H1 (cell line): ENCODE results near the gene DNMT1. TPM values are rescaled to one million over a fixed set of nuclear protein-coding genes. Genes with fewer than 3 reads are reported as not detected.

ENCODE experiments used
- CTCF ChIA-PET: fragments of 300-600 bp; sonication (Branson Sonifier 250); formaldehyde crosslinking; loops from one replicate; lab custom pipeline; 2021; ENCODE audit not compliant: partially characterized antibody; lab: Charles Lee
- POLR2A ChIA-PET: fragments of 300-600 bp; sonication (Branson Sonifier 250); formaldehyde crosslinking; loops from one replicate; lab custom pipeline; 2021; ENCODE audit warnings: inconsistent platforms; ENCODE audit not compliant: partially characterized antibody; lab: Charles Lee
- DNase-seq, 2 experiments: peaks; one replicate each; pipeline versions ENCODE4 v3.0.0 to v3.0.0-alpha.2; 2010 to 2022; ENCODE audit warnings: low spot score in 2 of 2, low read depth in 1 of 2, mixed read lengths in 1 of 2
- FAIRE-seq: peaks from 2 replicates; lab custom pipeline; 2011; peaks lifted over from hg19 to GRCh38; lab: Jason Lieb, UNC
- H2AFZ ChIP-seq: 2 replicates; pipeline ENCODE4 v1.8.1; 2012; ENCODE audit warnings: low read length, inconsistent platforms
- H2AK5ac ChIP-seq: 2 replicates; pipeline ENCODE4 v1.6.1; 2013; ENCODE audit warnings: low read depth, low read length
- H2BK120ac ChIP-seq: replicated peaks from 2 replicates; pipeline ENCODE3; 2013; ENCODE audit warnings: low read depth, low read length, inconsistent platforms
- H2BK12ac ChIP-seq: 2 replicates; pipeline ENCODE4 v1.6.1; 2013; ENCODE audit warnings: low read depth, low read length
- H2BK15ac ChIP-seq: 2 replicates; pipeline ENCODE4 v1.6.1; 2013; ENCODE audit warnings: low read length
- H2BK20ac ChIP-seq: 2 replicates; pipeline ENCODE4 v1.6.1; 2013; ENCODE audit warnings: low read length
- H2BK5ac ChIP-seq: 2 replicates; pipeline ENCODE4 v1.6.1; 2013; ENCODE audit warnings: low read depth, low read length
- H3K14ac ChIP-seq: 2 replicates; pipeline ENCODE4 v1.6.1; 2013; ENCODE audit warnings: inconsistent platforms; ENCODE audit not compliant: insufficient read length
- H3K18ac ChIP-seq: 2 replicates; pipeline ENCODE4 v1.6.1; 2013; ENCODE audit warnings: low read length; ENCODE audit errors: extremely low read depth
- H3K23ac ChIP-seq: 2 replicates; pipeline ENCODE4 v1.6.1; 2013; ENCODE audit warnings: inconsistent platforms; ENCODE audit not compliant: insufficient read length
- H3K23me2 ChIP-seq: 2 replicates; pipeline ENCODE4 v1.6.1; 2013; ENCODE audit warnings: low read depth, low read length
- H3K27ac ChIP-seq: 2 replicates; pipeline ENCODE4 v1.6.1; 2011; ENCODE audit warnings: low read depth, low read length, inconsistent platforms
- H3K27me3 ChIP-seq, 4 experiments: replicated peaks in 1 of 4; 1 replicate in 1 of 4; 2 replicates in 3 of 4; pipeline versions ENCODE4 v1.6.1 to v1.8.1; 2011 to 2013; ENCODE audit warnings: low read length in 3 of 4, mild to moderate bottlenecking in 3 of 4, inconsistent platforms in 2 of 4, mixed read lengths in 2 of 4, moderate library complexity in 1 of 4; ENCODE audit not compliant: control insufficient read depth in 3 of 4, insufficient read depth in 3 of 4; ENCODE audit errors: extremely low read depth in 1 of 4
- H3K36me3 ChIP-seq, 4 experiments: 2 replicates each; pipeline versions ENCODE4 v1.6.1 to v1.8.1; 2011 to 2013; ENCODE audit warnings: mild to moderate bottlenecking in 4 of 4, low read length in 3 of 4, moderate library complexity in 2 of 4, control low read depth in 1 of 4, inconsistent platforms in 1 of 4; ENCODE audit not compliant: insufficient read depth in 4 of 4, control insufficient read depth in 2 of 4
- H3K4ac ChIP-seq: replicated peaks from 2 replicates; pipeline ENCODE3; 2013; ENCODE audit warnings: low read length, low read depth, mixed read lengths, inconsistent platforms; ENCODE audit not compliant: insufficient read length
- H3K4me1 ChIP-seq, 4 experiments: replicated peaks in 1 of 4; 1 replicate in 1 of 4; 2 replicates in 3 of 4; pipeline versions ENCODE4 v1.6.1 to v1.8.1; 2011 to 2013; ENCODE audit warnings: low read length in 3 of 4, inconsistent platforms in 2 of 4, mixed read lengths in 1 of 4; ENCODE audit not compliant: insufficient read depth in 4 of 4, control insufficient read depth in 3 of 4
- H3K4me2 ChIP-seq, 2 experiments: 2 replicates each; pipeline versions ENCODE4 v1.6.1 to v1.8.1; 2011 to 2013; ENCODE audit warnings: low read depth in 2 of 2, low read length in 2 of 2, control low read depth in 1 of 2, inconsistent platforms in 1 of 2, mild to moderate bottlenecking in 1 of 2; ENCODE audit not compliant: insufficient read depth in 1 of 2
- H3K4me3 ChIP-seq, 4 experiments: fragments of 200-600, 300-600 bp in 1 of 4; sonication (generic), shearing (Covaris generic), sonication (Bioruptor Twin) in 1 of 4; 2 replicates each; pipeline versions ENCODE4 v1.5.1 to v1.8.1; 2011 to 2016; ENCODE audit warnings: low read length in 4 of 4, low read depth in 3 of 4, control low read depth in 2 of 4, inconsistent platforms in 2 of 4, mild to moderate bottlenecking in 2 of 4, mixed read lengths in 1 of 4, moderate library complexity in 1 of 4; ENCODE audit not compliant: insufficient read depth in 2 of 4; ENCODE audit errors: extremely low read depth in 1 of 4
- H3K56ac ChIP-seq: replicated peaks from 2 replicates; pipeline ENCODE3; 2013; ENCODE audit warnings: low read depth, mild to moderate bottlenecking, mixed read lengths, low read length, inconsistent platforms; ENCODE audit not compliant: insufficient read length
- H3K79me1 ChIP-seq: 2 replicates; pipeline ENCODE4 v1.6.1; 2013; ENCODE audit warnings: low read depth, low read length, control low read depth
- H3K79me2 ChIP-seq, 2 experiments: 2 replicates each; pipeline versions ENCODE4 v1.6.1 to v1.8.1; 2012 to 2013; ENCODE audit warnings: low read length in 2 of 2, mild to moderate bottlenecking in 2 of 2, inconsistent platforms in 1 of 2; ENCODE audit not compliant: insufficient read depth in 2 of 2, control insufficient read depth in 1 of 2
- H3K9ac ChIP-seq, 4 experiments: replicated peaks in 1 of 4; 1 replicate in 1 of 4; 2 replicates in 3 of 4; pipeline versions ENCODE4 v1.6.1 to v1.8.1; 2011 to 2013; ENCODE audit warnings: low read depth in 3 of 4, low read length in 3 of 4, control low read depth in 2 of 4, mild to moderate bottlenecking in 2 of 4, moderate library complexity in 2 of 4, inconsistent platforms in 1 of 4; ENCODE audit errors: extremely low read depth in 1 of 4
- H3K9me3 ChIP-seq, 2 experiments: 2 replicates each; pipeline versions ENCODE4 v1.6.1 to v1.8.1; 2012 to 2013; ENCODE audit warnings: mild to moderate bottlenecking in 2 of 2, moderate library complexity in 2 of 2, control low read depth in 1 of 2, inconsistent platforms in 1 of 2, low read depth in 1 of 2, low read length in 1 of 2, mixed read lengths in 1 of 2; ENCODE audit not compliant: insufficient read depth in 2 of 2
- H4K20me1 ChIP-seq, 2 experiments: replicated peaks in 1 of 2; 2 replicates each; pipeline versions ENCODE3 to v1.8.1; 2011 to 2013; ENCODE audit warnings: inconsistent platforms in 2 of 2, low read length in 2 of 2, mild to moderate bottlenecking in 1 of 2; ENCODE audit not compliant: insufficient read depth in 2 of 2, control insufficient read depth in 1 of 2
- H4K5ac ChIP-seq: 2 replicates; pipeline ENCODE4 v1.6.1; 2013; ENCODE audit warnings: low read length, low read depth, mixed read lengths, inconsistent platforms; ENCODE audit not compliant: insufficient read length
- H4K8ac ChIP-seq: 2 replicates; pipeline ENCODE4 v1.8.0; 2013; ENCODE audit warnings: mild to moderate bottlenecking, moderate library complexity, low read length, inconsistent platforms; ENCODE audit not compliant: insufficient read depth; ENCODE audit errors: extremely low read depth
- H4K91ac ChIP-seq: replicated peaks from 2 replicates; pipeline ENCODE3; 2013; ENCODE audit warnings: low read length, mixed read lengths, inconsistent platforms; ENCODE audit not compliant: insufficient read length
- CBX5 ChIP-seq: fragments of 300-800, 300-1000 bp; sonication (generic); IDR thresholded peaks from 2 replicates; pipeline ENCODE4 v1.7.1; 2016; ENCODE audit warnings: antibody characterized with exemption, low read length, low read depth
- HDAC2 ChIP-seq, 2 experiments: fragments of 300-600 bp in 1 of 2; sonication (generic) in 1 of 2; IDR thresholded peaks; 2 replicates each; pipeline ENCODE4 v1.6.1; 2011 to 2012; ENCODE audit warnings: low read depth in 2 of 2, low read length in 2 of 2, mild to moderate bottlenecking in 2 of 2, moderate library complexity in 2 of 2, borderline replicate concordance in 1 of 2, inconsistent platforms in 1 of 2
- POLR2AphosphoS5 ChIP-seq: IDR thresholded peaks from 2 replicates; pipeline ENCODE4 v1.6.1; 2011; ENCODE audit warnings: low read depth, low read length
- SUZ12 ChIP-seq: fragments of 200-600 bp; sonication (generic); IDR thresholded peaks from 2 replicates; pipeline ENCODE4 v1.6.1; 2012; ENCODE audit warnings: mild to moderate bottlenecking, inconsistent platforms, low read length, moderate library complexity, mixed read lengths
- TBP ChIP-seq: IDR thresholded peaks from 2 replicates; pipeline ENCODE4 v1.6.1; 2011; ENCODE audit warnings: low read depth, low read length, improper control_type of control experiment
- WGBS, 2 experiments: shearing (Covaris generic) in 1 of 2; methylation state at CpG; one replicate each; pipeline versions ENCODE4 v1.1.6 to v1.1.7; 2013 to 2015; ENCODE audit warnings: low lambda C conversion rate in 2 of 2, mixed read lengths in 2 of 2, inconsistent platforms in 1 of 2, low coverage in 1 of 2, missing lambda C conversion rate in 1 of 2; ENCODE audit not compliant: insufficient replicate concordance in 2 of 2, insufficient coverage in 1 of 2, insufficient read length in 1 of 2; ENCODE audit errors: extremely low coverage in 1 of 2, missing lambda C conversion rate in 1 of 2; 5-methylcytosine and 5-hydroxymethylcytosine counted together
- polyA plus RNA-seq, 7 experiments: library from polyadenylated mRNA; depleted of rRNA in 3 of 7; stranded (reverse) in 5 of 7; unstranded in 2 of 7; fragments of >200 nt in 5 of 7; fragments of 200-250 nt in 2 of 7; gene quantifications; 1 replicate in 5 of 7; 2 replicates in 1 of 7; 4 replicates in 1 of 7; pipeline versions ENCODE4 v1.2.1 to v1.2.3, GENCODE V29; 2011 to 2013; ENCODE audit warnings: missing spikeins in 2 of 7, mixed read lengths in 2 of 7
- total RNA-seq: library from RNA; stranded (reverse); fragmentation: NEBNext Ultra II Directional; extraction: Animal tissue kit (Norgen Biotek cat#: 25700); gene quantifications from 2 replicates; pipeline ENCODE4 v1.2.1, GENCODE V29; 2021

The DNMT1 gene
- total and polyA plus RNA-seq, 2 of the 8 experiments (the other 6 are each of a cell fraction or from before 2014, with no cell fraction given): 101 to 210 TPM

GRCh38 chr19:10189616-10190015, 5.1 kb downstream of the DNMT1 start:
- no peak overlapping the region for H4K8ac ChIP-seq
- CTCF ChIA-PET: interaction anchor here (0.7 to 1.0 kb wide), 5 partner anchors 11 to 129 kb away, joined by 3 to 4 read pairs (median 4); no protein-coding TSS in a partner anchor

More at GRCh38 chr19:10189616-10190015, 5.1 kb downstream of the DNMT1 start:
- Histone ChIP-seq H4K20me1 (peaks cover 14 to 35% of the 10 kb centered on the region in 2 experiments), H3K56ac (no peak overlapping the region), H2BK20ac (no peak overlapping the region), H3K27ac (no peak overlapping the region), H3K4ac (no peak overlapping the region), H2BK120ac (no peak overlapping the region), H3K23me2 (peaks cover 5% of the 10 kb centered on the region), H3K23ac (no peak overlapping the region), H2AK5ac (no peak overlapping the region), H3K4me1 (no peaks in the 10 kb centered on the region), H3K4me3 (no peak overlapping the region), H3K18ac (no peak overlapping the region), H3K79me1 (peaks cover 12% of the 10 kb centered on the region), H3K4me2 (no peak overlapping the region), H3K9me3 (no peaks in the 10 kb centered on the region), H3K9ac (no peak overlapping the region), H4K91ac (no peak overlapping the region), H3K79me2 (peaks cover 58 to 95% of the 10 kb centered on the region in 2 experiments), H2AFZ (no peak overlapping the region), H4K5ac (no peak overlapping the region), H3K14ac (no peak overlapping the region), H3K36me3 (peaks cover 2 to 19% (median 3%) of the 10 kb centered on the region in 4 experiments; a peak in 5 of 8 replicates), H2BK12ac (no peak overlapping the region), H2BK15ac (no peak overlapping the region), H3K27me3 (no peaks in the 10 kb centered on the region), H2BK5ac (no peak overlapping the region)
- no peak for TF ChIP-seq SUZ12
- no peak for TF ChIP-seq TBP
- TF ChIP-seq POLR2AphosphoS5: no peak
- TF ChIP-seq CBX5: no peak
- TF ChIP-seq HDAC2 (IDR thresholded peaks at IDR 0.05; ENCODE audit: borderline replicate concordance in 1 of 2, low read depth in 2 of 2, low read length in 2 of 2): no peak
- FAIRE-seq (no peak), DNase-seq (no peak)
- 99% methylated on average over 5 of the region's 5 CpGs; no CpG with 5 or more reads in 1 of the 2 experiments for WGBS, 2 experiments
- POLR2A ChIA-PET: interaction anchor here (0.7 to 1.5 kb wide), 10 partner anchors 9 to 243 kb away, joined by 3 to 5 read pairs (median 4); no protein-coding TSS in a partner anchor
